Panc1 (cell line): ENCODE results near the gene EIF2AK2. TPM values are rescaled to one million over a fixed set of nuclear protein-coding genes. Genes with fewer than 3 reads are reported as not detected.

Source experiments
- ATAC-seq: fragments of 200-7000 bp; cut with Tn5 transposase; 2 replicates; pipeline ENCODE4 v1.9.1; 2020; ENCODE audit warnings: mild to moderate bottlenecking, moderate library complexity
- BruUV-seq: library from RNA; stranded (reverse); fragments of 400-500 nt; replicated peaks from 2 replicates; lab custom pipeline; 2021; lab: Mats Ljungman, UMichigan
- CTCF ChIA-PET: fragments of 300-600 bp; sonication (Branson Sonifier 250); formaldehyde crosslinking; loops from one replicate; lab custom pipeline; 2022; ENCODE audit warnings: antibody characterized with exemption; lab: Charles Lee
- POLR2A ChIA-PET: fragments of 300-600 bp; sonication (Branson Sonifier 250); formaldehyde crosslinking; loops from one replicate; lab custom pipeline; 2022; ENCODE audit warnings: antibody characterized with exemption; lab: Charles Lee
- DNase-seq: peaks from one replicate; pipeline ENCODE4 v3.0.0-alpha.2; 2010; ENCODE audit warnings: low read depth, low spot score
- H3K27ac ChIP-seq: 2 replicates; pipeline ENCODE4 v1.5.1; 2011; ENCODE audit warnings: mild to moderate bottlenecking, low read length, inconsistent platforms
- H3K27me3 ChIP-seq: fragments of 200-500 bp; sonication (Bioruptor generic); 2 replicates; pipeline ENCODE4 v1.6.0; 2014; ENCODE audit warnings: low read length, inconsistent platforms; ENCODE audit not compliant: control insufficient read depth, insufficient read depth
- H3K36me3 ChIP-seq: fragments of 200-500 bp; sonication (Bioruptor generic); 2 replicates; pipeline ENCODE4 v1.5.1; 2014; ENCODE audit warnings: inconsistent platforms, mild to moderate bottlenecking, low read length, moderate library complexity; ENCODE audit not compliant: control insufficient read depth, insufficient read depth
- H3K4me1 ChIP-seq: 2 replicates; pipeline ENCODE4 v1.5.1; 2011; ENCODE audit warnings: inconsistent platforms, mild to moderate bottlenecking, low read length, moderate library complexity; ENCODE audit not compliant: control insufficient read depth, insufficient read depth
- H3K4me3 ChIP-seq, 2 experiments: 2 replicates each; pipeline ENCODE4 v1.5.1; 2011 to 2012; ENCODE audit warnings: low read depth in 2 of 2, low read length in 2 of 2, mild to moderate bottlenecking in 2 of 2, inconsistent platforms in 1 of 2, moderate library complexity in 1 of 2
- H3K9me3 ChIP-seq: fragments of 200-500 bp; sonication (Bioruptor generic); 2 replicates; pipeline ENCODE4 v1.5.1; 2014; ENCODE audit warnings: low read depth, mild to moderate bottlenecking, inconsistent platforms, low read length, moderate library complexity; ENCODE audit not compliant: control insufficient read depth, insufficient read depth
- CTCF ChIP-seq: fragments of 450-650 bp; IDR thresholded peaks from 2 replicates; pipeline ENCODE4 v1.5.1; 2017; ENCODE audit warnings: mild to moderate bottlenecking
- POLR2AphosphoS5 ChIP-seq: IDR thresholded peaks from 2 replicates; pipeline ENCODE4 v1.6.1; 2012; ENCODE audit warnings: mild to moderate bottlenecking, low read depth, low read length, moderate library complexity
- REST ChIP-seq, 2 experiments: IDR thresholded peaks; 2 replicates each; pipeline ENCODE4 v1.6.1; 2011 to 2012; ENCODE audit warnings: low read depth in 2 of 2, control low read depth in 1 of 2, low read length in 1 of 2, mild to moderate bottlenecking in 1 of 2, moderate library complexity in 1 of 2; ENCODE audit not compliant: insufficient read depth in 1 of 2
- SIN3A ChIP-seq: IDR thresholded peaks from 2 replicates; pipeline ENCODE4 v1.6.1; 2012; ENCODE audit warnings: low read depth, mild to moderate bottlenecking, low read length, moderate library complexity, borderline replicate concordance; ENCODE audit not compliant: insufficient read depth
- TCF7L2 ChIP-seq: IDR thresholded peaks from 2 replicates; pipeline ENCODE4 v1.6.1; 2011; ENCODE audit warnings: mild to moderate bottlenecking, low read depth, low read length, inconsistent platforms
- in situ Hi-C: cut with HindIII; loops from 2 replicates; pipeline ENCODE4 v1.10.0; 2016; ENCODE audit warnings: low sequenced_read_pairs, low pct_unique_long_range_greater_than_20kb
- intact Hi-C: fragments of 100-400 bp; cut with micrococcal nuclease; formaldehyde crosslinking; loops from one replicate; pipeline ENCODE4 v1.10.0; 2022; ENCODE audit not compliant: unreplicated experiment
- total RNA-seq: library from RNA; stranded (reverse); gene quantifications from one replicate; pipeline ENCODE4 v1.2.1, GENCODE V29; 2021; ENCODE audit not compliant: unreplicated experiment

Gene EIF2AK2
- total RNA-seq, 1 experiment from 2014 or later, result 44.3 TPM

GRCh38 chr2:37189452-37190153, 32.8 kb upstream of the EIF2AK2 start:
- Histone ChIP-seq H3K9me3 (no peaks in the 10 kb centered on the region), H3K27me3 (no peaks in the 10 kb centered on the region), H3K27ac (no peak overlapping the region; the same call in 1 of the 2 replicates), H3K36me3 (no peaks in the 10 kb centered on the region), H3K4me1 (0 out of 2 replicates have a peak, but pooled peaks cover 4% of the 10 kb centered on the region), H3K4me3 (no peak overlapping the region)
- ChIA-PET POLR2A (interaction anchor here (0.6 kb wide), 1 partner anchor 19 kb away, joined by 10 read pairs; no protein-coding TSS in a partner anchor), CTCF (no interaction called here)
- ATAC-seq (peak; percentile 82), DNase-seq (peak; percentile 48)
- no TSS peak for BruUV-seq
- TF ChIP-seq SIN3A (no peak), REST (IDR thresholded peaks at IDR 0.05; ENCODE audit: insufficient read depth in 1 of 2, low read depth in 2 of 2, low read length in 1 of 2) (no peak), CTCF (no peak), POLR2AphosphoS5 (no peak), TCF7L2 (no peak)
- intact Hi-C loops (no loop called here), in situ Hi-C loops (no loop called here)

- BruUV-seq, result no TSS peak
- H3K4me3 ChIP-seq, result no peak within 1 kb of the TSS
- H3K27ac ChIP-seq, result no peak within 1 kb of the TSS
- POLR2A ChIA-PET, result no interaction called here
- intact Hi-C loops (no loop called here), in situ Hi-C loops (no loop called here)
- TF ChIP-seq REST (IDR thresholded peaks at IDR 0.05; ENCODE audit: insufficient read depth in 1 of 2, low read depth in 2 of 2, low read length in 1 of 2) (no peak), CTCF (no peak), POLR2AphosphoS5 (no peak), SIN3A (no peak), TCF7L2 (no peak)
- DNase-seq (no peak), ATAC-seq (no peak)
- no peaks in the 10 kb centered on the region for H3K9me3 ChIP-seq
- CTCF ChIA-PET, result no interaction called here
- H3K27me3 ChIP-seq, result no peaks in the 10 kb centered on the region
- no peaks in the 10 kb centered on the region for H3K36me3 ChIP-seq
- 0 out of 2 replicates have a peak, but pooled peaks cover 4% of the 10 kb centered on the region for H3K4me1 ChIP-seq
These were observed 31.8 kb upstream of the EIF2AK2 start, which contains the start of gene SULT6B1 for GRCh38 chr2:37188570-37188969. Gene SULT6B1, minus strand, starts transcription at chr2:37188670. Its CDS starts 30 bp downstream, at chr2:37188640.
